ENCODE data around the gene TRABD2B.

The TRABD2B gene

DNA sequence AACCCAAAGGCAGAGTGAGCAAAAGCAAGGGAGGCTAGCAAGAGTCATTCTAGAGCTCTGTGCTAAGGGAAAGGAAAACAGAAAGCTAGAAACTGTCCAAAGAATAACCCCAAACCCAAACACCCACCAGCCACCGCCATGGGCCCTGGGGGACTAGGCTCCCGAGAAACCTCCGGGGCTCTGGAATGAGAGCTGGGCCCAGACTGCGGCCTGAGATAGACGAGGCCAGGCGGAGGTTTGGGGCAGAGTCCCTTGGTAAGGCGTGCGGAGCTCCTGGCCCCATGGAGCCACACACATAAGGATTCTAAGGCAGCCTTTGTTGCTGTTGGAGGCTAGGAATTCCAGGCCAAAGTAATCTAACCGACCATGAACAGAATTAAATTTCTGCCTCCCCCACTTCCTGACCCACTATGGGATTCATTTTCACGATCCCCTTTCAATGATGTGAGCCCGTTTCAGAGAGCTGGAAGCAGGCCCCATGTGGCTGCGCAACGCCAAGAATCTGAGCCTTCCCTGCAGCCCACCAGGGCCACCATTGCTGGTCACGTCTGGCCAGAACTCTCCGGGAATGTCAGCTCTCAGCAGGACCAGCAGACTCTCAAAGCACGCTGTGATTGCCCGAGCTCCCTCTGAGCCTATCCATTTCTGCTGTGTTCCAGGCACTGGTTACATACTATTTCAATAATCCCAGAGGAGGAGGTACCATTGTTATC, 145.0 kb downstream of the TRABD2B start:
- DNase-seq (ENCODE audit: low read depth): no peak
- H3K4me3 ChIP-seq (ENCODE audit: low read depth, low read length): no peak overlapping the region
- TF ChIP-seq, protein P1, sequence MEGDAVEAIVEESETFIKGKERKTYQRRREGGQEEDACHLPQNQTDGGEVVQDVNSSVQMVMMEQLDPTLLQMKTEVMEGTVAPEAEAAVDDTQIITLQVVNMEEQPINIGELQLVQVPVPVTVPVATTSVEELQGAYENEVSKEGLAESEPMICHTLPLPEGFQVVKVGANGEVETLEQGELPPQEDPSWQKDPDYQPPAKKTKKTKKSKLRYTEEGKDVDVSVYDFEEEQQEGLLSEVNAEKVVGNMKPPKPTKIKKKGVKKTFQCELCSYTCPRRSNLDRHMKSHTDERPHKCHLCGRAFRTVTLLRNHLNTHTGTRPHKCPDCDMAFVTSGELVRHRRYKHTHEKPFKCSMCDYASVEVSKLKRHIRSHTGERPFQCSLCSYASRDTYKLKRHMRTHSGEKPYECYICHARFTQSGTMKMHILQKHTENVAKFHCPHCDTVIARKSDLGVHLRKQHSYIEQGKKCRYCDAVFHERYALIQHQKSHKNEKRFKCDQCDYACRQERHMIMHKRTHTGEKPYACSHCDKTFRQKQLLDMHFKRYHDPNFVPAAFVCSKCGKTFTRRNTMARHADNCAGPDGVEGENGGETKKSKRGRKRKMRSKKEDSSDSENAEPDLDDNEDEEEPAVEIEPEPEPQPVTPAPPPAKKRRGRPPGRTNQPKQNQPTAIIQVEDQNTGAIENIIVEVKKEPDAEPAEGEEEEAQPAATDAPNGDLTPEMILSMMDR (IDR thresholded peaks at IDR 0.05; ENCODE audit: control insufficient read depth, extremely low read depth, insufficient read depth): no peak

DNA sequence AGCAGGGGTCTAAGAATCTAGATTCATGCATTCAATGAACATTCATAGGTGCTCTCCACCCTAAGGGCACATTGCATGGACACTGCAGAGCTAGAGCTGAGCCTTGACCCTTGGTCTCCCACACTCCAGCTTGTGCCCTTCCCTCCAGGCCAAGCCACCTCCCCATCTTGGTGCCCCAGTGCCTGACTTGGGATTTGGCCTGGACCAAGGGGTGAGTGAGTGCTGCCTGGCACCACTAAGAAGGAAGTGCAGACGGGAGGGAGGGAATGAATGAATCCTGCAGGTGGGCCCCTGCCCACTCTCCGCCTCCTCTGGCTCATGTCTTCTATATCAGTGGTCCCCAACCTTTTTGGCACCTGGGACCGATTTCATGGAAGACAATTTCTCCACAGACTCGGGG, 146.7 kb downstream of the TRABD2B start:
- TF ChIP-seq, protein P1 (IDR thresholded peaks at IDR 0.05; ENCODE audit: control insufficient read depth, extremely low read depth, insufficient read depth): no peak
- H3K4me3 ChIP-seq (ENCODE audit: low read depth, low read length): no peak overlapping the region
- no peak for DNase-seq (ENCODE audit: low read depth)

DNA sequence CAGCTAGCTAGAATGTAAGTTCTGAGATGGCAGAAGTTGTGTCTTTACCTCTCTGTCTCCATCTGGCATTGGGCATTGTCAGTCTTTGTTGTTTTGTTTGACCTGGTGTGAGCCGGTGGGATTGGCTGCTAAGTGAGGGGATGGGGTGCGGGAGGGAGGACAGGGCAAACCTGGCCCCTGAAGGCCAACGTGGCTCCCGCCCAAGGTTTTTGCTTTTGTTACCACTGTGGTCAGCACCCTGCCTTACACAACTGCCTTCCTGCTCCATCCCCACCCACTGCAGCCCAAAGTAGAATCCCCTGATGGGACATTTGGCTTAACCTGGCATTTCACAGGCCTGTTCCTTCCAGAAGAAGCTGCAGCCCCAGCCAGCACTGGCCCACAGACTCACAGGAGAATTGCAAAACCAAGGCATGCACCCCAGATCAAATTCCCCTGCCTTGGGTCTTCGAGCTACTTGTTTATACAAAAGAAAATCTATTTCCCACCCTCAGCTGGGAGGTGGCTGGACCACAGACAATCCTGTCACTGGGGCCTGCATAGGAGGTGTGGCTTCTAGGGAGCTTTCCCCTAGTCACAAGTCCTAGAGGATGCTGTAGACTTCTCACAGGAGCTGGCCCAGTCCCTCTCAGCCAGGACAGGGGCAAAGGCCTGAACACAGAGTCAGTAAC, 147.5 kb downstream of the TRABD2B start:
- DNase-seq (ENCODE audit: low read depth): no peak
- TF ChIP-seq, protein P1 (IDR thresholded peaks at IDR 0.05; ENCODE audit: control insufficient read depth, extremely low read depth, insufficient read depth): no peak
- H3K4me3 ChIP-seq (ENCODE audit: low read depth, low read length): no peak overlapping the region

DNA sequence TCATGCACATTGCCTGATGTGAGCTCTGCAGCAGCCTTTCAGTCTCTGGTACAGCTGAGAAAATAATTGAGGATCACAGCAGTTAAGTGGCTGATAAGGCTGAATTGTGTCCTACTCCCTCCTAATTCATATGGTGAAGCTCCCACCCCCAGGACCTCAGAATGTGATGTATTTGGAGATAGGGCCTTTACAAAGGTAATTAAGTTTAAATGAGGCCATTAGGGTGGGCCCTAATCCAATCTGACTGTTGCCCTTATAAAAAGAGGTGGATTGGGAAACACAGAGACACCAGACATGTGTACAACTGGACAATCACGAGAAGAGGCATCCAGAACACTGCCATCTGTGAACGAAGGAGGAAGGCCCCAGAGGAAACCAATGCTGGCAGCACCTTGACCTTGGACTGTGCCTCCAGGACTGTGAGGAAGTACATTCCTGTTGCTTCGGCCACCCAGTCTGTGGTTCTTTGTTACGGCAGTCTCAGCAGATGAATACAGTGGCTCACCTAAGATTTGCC, 148.1 kb downstream of the TRABD2B start:
- H3K4me3 ChIP-seq (ENCODE audit: low read depth, low read length): no peak overlapping the region
- DNase-seq (ENCODE audit: low read depth): no peak
- TF ChIP-seq, protein P1 (IDR thresholded peaks at IDR 0.05; ENCODE audit: control insufficient read depth, extremely low read depth, insufficient read depth): no peak

- no peak for DNase-seq (ENCODE audit: low read depth)
- no peak overlapping the region for H3K4me3 ChIP-seq (ENCODE audit: low read depth, low read length)
- TF ChIP-seq, protein P1 (IDR thresholded peaks at IDR 0.05; ENCODE audit: control insufficient read depth, extremely low read depth, insufficient read depth): no peak
Observed at GRCh38 chr1:47847763-47848162, 149.4 kb downstream of the TRABD2B start.

DNA sequence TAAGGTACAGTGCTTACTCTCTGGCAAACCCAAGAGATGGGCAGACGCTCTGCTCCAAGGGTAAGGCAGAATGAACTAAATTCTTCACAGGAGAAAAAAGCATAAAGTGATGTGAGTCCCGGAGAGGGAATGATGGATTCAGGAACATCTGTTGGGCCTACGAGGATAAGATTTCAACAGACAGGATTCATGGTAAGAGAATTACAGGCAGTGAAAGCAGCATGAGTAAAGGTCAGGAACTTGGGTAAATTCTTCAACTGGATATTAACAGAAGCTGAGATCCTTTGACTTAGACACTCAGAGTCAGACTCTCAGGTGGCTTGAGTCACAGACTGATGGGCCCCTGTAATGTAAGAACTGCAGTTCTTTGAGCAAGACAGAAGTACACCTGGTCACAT, 152.6 kb downstream of the TRABD2B start:
- no peak overlapping the region for H3K4me3 ChIP-seq (ENCODE audit: low read depth, low read length)
- TF ChIP-seq, protein P1 (IDR thresholded peaks at IDR 0.05; ENCODE audit: control insufficient read depth, extremely low read depth, insufficient read depth): no peak
- DNase-seq (ENCODE audit: low read depth): no peak
